ENCODE data around the gene FOXRED2.

FOXRED2 gene

GRCh38 chr22:36514766-36515165, 7.9 kb upstream of the FOXRED2 start:
- no peak for DNase-seq (ENCODE audit: low spot score)

- no peak for DNase-seq (ENCODE audit: low spot score)
These were observed 6.2 kb upstream of the FOXRED2 start for GRCh38 chr22:36512991-36513390.

- no peak for DNase-seq (ENCODE audit: low spot score)
These were observed 5.5 kb upstream of the FOXRED2 start for GRCh38 chr22:36512333-36512732.

GRCh38 chr22:36510966-36511881, 4.4 kb upstream of the FOXRED2 start:
- DNase-seq (ENCODE audit: low spot score) = peak; percentile 50

- DNase-seq (ENCODE audit: low spot score) = no peak
These were observed 3.5 kb upstream of the FOXRED2 start for GRCh38 chr22:36510384-36510783.

GRCh38 chr22:36507518-36508010, 724 bp upstream of the FOXRED2 start:
- no peak for DNase-seq (ENCODE audit: low spot score)

- DNase-seq (ENCODE audit: low spot score) = no peak
These were observed 723 bp downstream of the FOXRED2 start for GRCh38 chr22:36505998-36506635.

- no peak for DNase-seq (ENCODE audit: low spot score)
These were observed 8.8 kb downstream of the FOXRED2 start for GRCh38 chr22:36497910-36498665.

GRCh38 chr22:36493690-36494110, 13.1 kb downstream of the FOXRED2 start:
- no peak for DNase-seq (ENCODE audit: low spot score)

- DNase-seq (ENCODE audit: low spot score) = no peak
These were observed 14.7 kb downstream of the FOXRED2 start for GRCh38 chr22:36492109-36492508.

GRCh38 chr22:36491155-36491554, 15.7 kb downstream of the FOXRED2 start:
- no peak for DNase-seq (ENCODE audit: low spot score)

- no peak for DNase-seq (ENCODE audit: low spot score)
These were observed 20.0 kb downstream of the FOXRED2 start for GRCh38 chr22:36486619-36487384.

- peak; percentile 98 for DNase-seq (ENCODE audit: low spot score)
These were observed 25.3 kb downstream of the FOXRED2 start, which contains the start of gene TXN2 for GRCh38 chr22:36481393-36482168. TXN2 (minus strand) TSS chr22:36481640; CDS start chr22:36480837, 803 bp downstream.

- peak; percentile 95 for DNase-seq (ENCODE audit: low spot score)
These were observed 25.9 kb downstream of the FOXRED2 start for GRCh38 chr22:36480941-36481392.

GRCh38 chr22:36478966-36479365, 27.9 kb downstream of the FOXRED2 start:
- DNase-seq (ENCODE audit: low spot score) = no peak

- DNase-seq (ENCODE audit: low spot score) = no peak
These were observed 31.5 kb downstream of the FOXRED2 start for GRCh38 chr22:36475341-36475740.

- DNase-seq (ENCODE audit: low spot score) = no peak
These were observed 34.2 kb downstream of the FOXRED2 start for GRCh38 chr22:36472689-36473088.

- no peak for DNase-seq (ENCODE audit: low spot score)
These were observed 35.5 kb downstream of the FOXRED2 start for GRCh38 chr22:36471341-36471821.

GRCh38 chr22:36470994-36471331, 35.9 kb downstream of the FOXRED2 start:
- DNase-seq (ENCODE audit: low spot score) = no peak

- peak; percentile 85 for DNase-seq (ENCODE audit: low spot score)
These were observed 36.5 kb downstream of the FOXRED2 start for GRCh38 chr22:36470162-36470993.

All from COLO829 (cell line).